Measurements from ENCODE around the gene FOXN3.

The FOXN3 gene

GRCh38 chr14:89171168-89171567 is 245.9 kb downstream of the FOXN3 start:
- no peaks in the 10 kb centered on the region for H3K4me1 ChIP-seq (ENCODE audit: control insufficient read depth in 1 of 2, insufficient read depth in 2 of 2, low read length in 2 of 2)
- no peak overlapping the region for H3K4me3 ChIP-seq (ENCODE audit: low read depth, low read length)
- H3K27me3 ChIP-seq (ENCODE audit: insufficient read depth, low read length) = no peaks in the 10 kb centered on the region
- no peak overlapping the region for H2BK12ac ChIP-seq (ENCODE audit: low read length)
- WGBS (ENCODE audit: extremely low coverage, insufficient coverage, insufficient read length) = no CpG with 5 or more reads among the region's 2 CpGs
- no peak overlapping the region for H4K12ac ChIP-seq (ENCODE audit: low read depth, low read length)
- H3K18ac ChIP-seq (ENCODE audit: low read length) = no peak overlapping the region
- H3K36me3 ChIP-seq (ENCODE audit: control insufficient read depth in 1 of 2, insufficient read depth in 2 of 2, low read length in 2 of 2) = peaks cover 10 to 15% of the 10 kb centered on the region in 2 experiments
- peak in 1 of 2 donors; percentile 48 for DNase-seq
- no peak overlapping the region for H4K8ac ChIP-seq (ENCODE audit: low read depth, low read length)
- no peak overlapping the region for H2BK5ac ChIP-seq (ENCODE audit: low read depth, low read length, poor library complexity)
- no peak overlapping the region for H3K4ac ChIP-seq (ENCODE audit: low read depth, low read length)
- H2AK5ac ChIP-seq (ENCODE audit: low read length) = no peak overlapping the region
- no peak overlapping the region for H3K23ac ChIP-seq (ENCODE audit: low read length)
- H3K4me2 ChIP-seq (ENCODE audit: low read length) = no peak overlapping the region
- no peak overlapping the region for H2AFZ ChIP-seq (ENCODE audit: insufficient read depth, low read length, poor library complexity)
- H2BK120ac ChIP-seq (ENCODE audit: insufficient read depth, low read length, poor library complexity) = no peak overlapping the region
- H3K9me3 ChIP-seq (ENCODE audit: insufficient read depth, low read depth, low read length) = no peaks in the 10 kb centered on the region
- no peak overlapping the region for H3K9ac ChIP-seq (ENCODE audit: low read length)
- no peaks in the 10 kb centered on the region for H3K79me2 ChIP-seq (ENCODE audit: control insufficient read depth, insufficient read depth, low read length, poor library complexity)
- H3K14ac ChIP-seq (ENCODE audit: low read length) = no peak overlapping the region
- no peak overlapping the region for H4K91ac ChIP-seq (ENCODE audit: low read depth, low read length)
- no peaks in the 10 kb centered on the region for H3K79me1 ChIP-seq (ENCODE audit: low read length)
- H3K27ac ChIP-seq (ENCODE audit: low read depth, low read length) = no peak overlapping the region

GRCh38 chr14:89167705-89168104 is 249.3 kb downstream of the FOXN3 start:
- H4K12ac ChIP-seq (ENCODE audit: low read depth, low read length) = no peak overlapping the region

GRCh38 chr14:89166633-89167032 is 250.4 kb downstream of the FOXN3 start:
- H3K18ac ChIP-seq (ENCODE audit: low read length) = no peak overlapping the region
- no peak overlapping the region for H3K23ac ChIP-seq (ENCODE audit: low read length)
- H3K79me2 ChIP-seq (ENCODE audit: control insufficient read depth, insufficient read depth, low read length, poor library complexity) = no peaks in the 10 kb centered on the region
- H2BK120ac ChIP-seq (ENCODE audit: insufficient read depth, low read length, poor library complexity) = no peak overlapping the region
- H3K4me1 ChIP-seq (ENCODE audit: control insufficient read depth in 1 of 2, insufficient read depth in 2 of 2, low read length in 2 of 2) = no peaks in the 10 kb centered on the region
- no peak overlapping the region for H3K14ac ChIP-seq (ENCODE audit: low read length)
- H3K4me3 ChIP-seq (ENCODE audit: low read depth, low read length) = no peak overlapping the region
- H2AFZ ChIP-seq (ENCODE audit: insufficient read depth, low read length, poor library complexity) = no peak overlapping the region
- peaks cover 16 to 26% of the 10 kb centered on the region in 2 experiments for H3K36me3 ChIP-seq (ENCODE audit: control insufficient read depth in 1 of 2, insufficient read depth in 2 of 2, low read length in 2 of 2)
- H3K79me1 ChIP-seq (ENCODE audit: low read length) = no peaks in the 10 kb centered on the region
- no peak overlapping the region for H3K27ac ChIP-seq (ENCODE audit: low read depth, low read length)
- H3K27me3 ChIP-seq (ENCODE audit: insufficient read depth, low read length) = no peaks in the 10 kb centered on the region
- no peaks in the 10 kb centered on the region for H3K9me3 ChIP-seq (ENCODE audit: insufficient read depth, low read depth, low read length)
- no peak overlapping the region for H2BK5ac ChIP-seq (ENCODE audit: low read depth, low read length, poor library complexity)
- no peak overlapping the region for H4K91ac ChIP-seq (ENCODE audit: low read depth, low read length)
- H3K4ac ChIP-seq (ENCODE audit: low read depth, low read length) = no peak overlapping the region
- H3K9ac ChIP-seq (ENCODE audit: low read length) = no peak overlapping the region
- H3K4me2 ChIP-seq (ENCODE audit: low read length) = no peak overlapping the region
- no peak overlapping the region for H4K12ac ChIP-seq (ENCODE audit: low read depth, low read length)
- no peak overlapping the region for H4K8ac ChIP-seq (ENCODE audit: low read depth, low read length)
- no peak overlapping the region for H2AK5ac ChIP-seq (ENCODE audit: low read length)
- DNase-seq = no peak
- no peak overlapping the region for H2BK12ac ChIP-seq (ENCODE audit: low read length)
- no CpG with 5 or more reads among the region's 4 CpGs for WGBS (ENCODE audit: extremely low coverage, insufficient coverage, insufficient read length)

More at GRCh38 chr14:89167705-89168104, 249.3 kb downstream of the FOXN3 start:
- Histone ChIP-seq H2BK12ac (ENCODE audit: low read length) (no peak overlapping the region), H3K4me3 (ENCODE audit: low read depth, low read length) (no peak overlapping the region), H3K79me2 (ENCODE audit: control insufficient read depth, insufficient read depth, low read length, poor library complexity) (no peaks in the 10 kb centered on the region), H3K18ac (ENCODE audit: low read length) (no peak overlapping the region), H2BK5ac (ENCODE audit: low read depth, low read length, poor library complexity) (no peak overlapping the region), H3K27me3 (ENCODE audit: insufficient read depth, low read length) (no peaks in the 10 kb centered on the region), H3K4me1 (ENCODE audit: control insufficient read depth in 1 of 2, insufficient read depth in 2 of 2, low read length in 2 of 2) (no peaks in the 10 kb centered on the region), H3K36me3 (ENCODE audit: control insufficient read depth in 1 of 2, insufficient read depth in 2 of 2, low read length in 2 of 2) (peaks cover 10 to 18% of the 10 kb centered on the region in 2 experiments), H2AFZ (ENCODE audit: insufficient read depth, low read length, poor library complexity) (no peak overlapping the region), H3K9ac (ENCODE audit: low read length) (no peak overlapping the region), H3K23ac (ENCODE audit: low read length) (no peak overlapping the region), H2BK120ac (ENCODE audit: insufficient read depth, low read length, poor library complexity) (no peak overlapping the region), H3K27ac (ENCODE audit: low read depth, low read length) (no peak overlapping the region), H4K8ac (ENCODE audit: low read depth, low read length) (no peak overlapping the region), H3K79me1 (ENCODE audit: low read length) (no peaks in the 10 kb centered on the region), H4K91ac (ENCODE audit: low read depth, low read length) (no peak overlapping the region), H3K4ac (ENCODE audit: low read depth, low read length) (no peak overlapping the region), H2AK5ac (ENCODE audit: low read length) (no peak overlapping the region), H3K4me2 (ENCODE audit: low read length) (no peak overlapping the region), H3K9me3 (ENCODE audit: insufficient read depth, low read depth, low read length) (no peaks in the 10 kb centered on the region), H3K14ac (ENCODE audit: low read length) (no peak overlapping the region)
- no peak for DNase-seq
- WGBS (ENCODE audit: extremely low coverage, insufficient coverage, insufficient read length) = no CpG with 5 or more reads among the region's 6 CpGs

- Histone ChIP-seq H3K36me3 (ENCODE audit: control insufficient read depth in 1 of 2, insufficient read depth in 2 of 2, low read length in 2 of 2) (peaks cover 17 to 28% of the 10 kb centered on the region in 2 experiments), H3K4me1 (ENCODE audit: control insufficient read depth in 1 of 2, insufficient read depth in 2 of 2, low read length in 2 of 2) (no peaks in the 10 kb centered on the region), H3K4me2 (ENCODE audit: low read length) (no peak overlapping the region), H3K27me3 (ENCODE audit: insufficient read depth, low read length) (no peaks in the 10 kb centered on the region), H3K4me3 (ENCODE audit: low read depth, low read length) (no peak overlapping the region), H4K91ac (ENCODE audit: low read depth, low read length) (no peak overlapping the region), H3K4ac (ENCODE audit: low read depth, low read length) (no peak overlapping the region), H2AK5ac (ENCODE audit: low read length) (no peak overlapping the region), H3K79me1 (ENCODE audit: low read length) (no peaks in the 10 kb centered on the region), H2BK120ac (ENCODE audit: insufficient read depth, low read length, poor library complexity) (no peak overlapping the region), H3K79me2 (ENCODE audit: control insufficient read depth, insufficient read depth, low read length, poor library complexity) (no peaks in the 10 kb centered on the region), H2BK5ac (ENCODE audit: low read depth, low read length, poor library complexity) (no peak overlapping the region), H4K8ac (ENCODE audit: low read depth, low read length) (no peak overlapping the region), H3K14ac (ENCODE audit: low read length) (no peak overlapping the region), H2BK12ac (ENCODE audit: low read length) (no peak overlapping the region), H3K23ac (ENCODE audit: low read length) (no peak overlapping the region), H3K9ac (ENCODE audit: low read length) (no peak overlapping the region), H3K9me3 (ENCODE audit: insufficient read depth, low read depth, low read length) (no peaks in the 10 kb centered on the region), H2AFZ (ENCODE audit: insufficient read depth, low read length, poor library complexity) (no peak overlapping the region), H3K18ac (ENCODE audit: low read length) (no peak overlapping the region), H3K27ac (ENCODE audit: low read depth, low read length) (no peak overlapping the region), H4K12ac (ENCODE audit: low read depth, low read length) (no peak overlapping the region)
- no peak for DNase-seq
- WGBS (ENCODE audit: extremely low coverage, insufficient coverage, insufficient read length) = no CpG with 5 or more reads among the region's 11 CpGs
Measured at GRCh38 chr14:89165189-89166181, 251.5 kb downstream of the FOXN3 start.
